RWPE1 (cell line): Measurements from ENCODE around the gene TTC21A.

Experiments
- CTCF ChIA-PET: fragments of 350-600 bp; sonication (Branson Sonifier 250); formaldehyde crosslinking; extraction: SDS; loops from one replicate; lab custom pipeline; 2021; lab: Yijun Ruan, JAX
- POLR2A ChIA-PET: fragments of 400-600 bp; formaldehyde crosslinking; extraction: SDS; loops from one replicate; lab custom pipeline; 2020; ENCODE audit warnings: antibody characterized with exemption; ENCODE audit not compliant: low non-redundant PET; lab: Yijun Ruan, JAX
- DNase-seq: peaks from one replicate; pipeline ENCODE4 v3.0.0; 2012; ENCODE audit warnings: low spot score
- H3K27ac ChIP-seq: fragments of 450-650 bp; 2 replicates; pipeline ENCODE4 v1.5.1; 2017
- CTCF ChIP-seq: fragments of 450-650 bp; conservative IDR thresholded peaks from 2 replicates; pipeline ENCODE4 v1.5.1; 2017; ENCODE audit warnings: low read depth, mild to moderate bottlenecking

Gene TTC21A

GRCh38 chr3:39186692-39187151 lies 79.2 kb downstream of the TTC21A start:
- no peak overlapping the region for H3K27ac ChIP-seq
- CTCF ChIA-PET = interaction anchor here (1.0 kb wide), 1 partner anchor 101 kb away, joined by 5 read pairs; no protein-coding TSS in a partner anchor
- no peak for DNase-seq
- TF ChIP-seq CTCF = no peak
- POLR2A ChIA-PET = no interaction called here

- DNase-seq = no peak
- POLR2A ChIA-PET = no interaction called here
- TF ChIP-seq CTCF = no peak
- no peak overlapping the region for H3K27ac ChIP-seq
- CTCF ChIA-PET = interaction anchor here (0.5 to 1.2 kb wide), 4 partner anchors 16 to 104 kb away, joined by 3 to 5 read pairs (median 4); no protein-coding TSS in a partner anchor
Observed at GRCh38 chr3:39187372-39188155, 80.1 kb downstream of the TTC21A start.
